Measurements from ENCODE around the gene KIF13A.

GRCh38 chr6:17790489-17790888, 196.9 kb downstream of the KIF13A start:
- no peak for TF ChIP-seq CTCF (IDR thresholded peaks at IDR 0.05)
- no peak for TF ChIP-seq POLR2A (IDR thresholded peaks at IDR 0.05)
